SK-N-SH (cell line): ENCODE measurements around the gene FAM222A. TPM values are rescaled to one million over a fixed set of nuclear protein-coding genes. Genes with fewer than 3 reads are reported as not detected.

ENCODE experiments used
- CTCF ChIA-PET: fragments of 300-600, 350-600 bp; formaldehyde crosslinking; extraction: SDS; loops from one replicate; lab custom pipeline; 2021; lab: Yijun Ruan, JAX
- POLR2A ChIA-PET: fragments of 350-600 bp; sonication (Branson Sonifier 250); formaldehyde crosslinking; extraction: SDS; loops from one replicate; lab custom pipeline; 2020; ENCODE audit warnings: antibody characterized with exemption, inconsistent platforms; lab: Yijun Ruan, JAX
- DNase-seq: peaks from one replicate; pipeline ENCODE4 v3.0.0; 2012
- H2AFZ ChIP-seq: fragments of 200-600 bp; sonication (generic); 2 replicates; pipeline ENCODE4 v1.8.1; 2016; ENCODE audit warnings: antibody characterized with exemption, mild to moderate bottlenecking, low read depth
- H3F3A ChIP-seq: fragments of 200-600 bp; sonication (generic); replicated peaks from 2 replicates; pipeline ENCODE3; 2016; ENCODE audit warnings: antibody characterized with exemption, mild to moderate bottlenecking; ENCODE audit not compliant: insufficient read depth
- H3K27ac ChIP-seq, 2 experiments: fragments of 200-500 bp in 1 of 2; fragments of 200-600 bp in 1 of 2; sonication (Bioruptor generic) in 1 of 2; sonication (generic), shearing (Covaris generic) in 1 of 2; 2 replicates each; pipeline versions ENCODE4 v1.5.1 to v1.6.1; 2014 to 2016; ENCODE audit warnings: low read depth in 2 of 2, inconsistent platforms in 1 of 2, low read length in 1 of 2, mild to moderate bottlenecking in 1 of 2, mixed read lengths in 1 of 2
- H3K27me3 ChIP-seq: fragments of 200-600 bp; sonication (generic), shearing (Covaris generic); 2 replicates; pipeline ENCODE4 v1.6.1; 2016; ENCODE audit warnings: mixed run types; ENCODE audit not compliant: insufficient read depth
- H3K36me3 ChIP-seq, 2 experiments: fragments of 200-500 bp in 1 of 2; fragments of 200-600 bp in 1 of 2; sonication (Bioruptor generic) in 1 of 2; sonication (generic) in 1 of 2; replicated peaks in 1 of 2; 2 replicates each; pipeline versions ENCODE3 to v1.5.1; 2014 to 2016; ENCODE audit warnings: low read length in 1 of 2, mild to moderate bottlenecking in 1 of 2; ENCODE audit not compliant: insufficient read depth in 2 of 2, control insufficient read depth in 1 of 2
- H3K4me1 ChIP-seq, 2 experiments: fragments of 200-500 bp in 1 of 2; fragments of 200-600 bp in 1 of 2; sonication (Bioruptor generic) in 1 of 2; sonication (generic), shearing (Covaris generic) in 1 of 2; 2 replicates each; pipeline versions ENCODE4 v1.5.1 to v1.6.1; 2014 to 2016; ENCODE audit warnings: low read depth in 1 of 2, low read length in 1 of 2, mixed run types in 1 of 2; ENCODE audit not compliant: insufficient read depth in 2 of 2, control insufficient read depth in 1 of 2
- H3K4me2 ChIP-seq: fragments of 200-600 bp; sonication (generic), shearing (Covaris generic); 2 replicates; pipeline ENCODE4 v1.6.1; 2017; ENCODE audit warnings: mixed run types
- H3K4me3 ChIP-seq, 2 experiments: fragments of 200-500 bp in 1 of 2; fragments of 200-600 bp in 1 of 2; sonication (Bioruptor generic) in 1 of 2; sonication (generic), shearing (Covaris generic) in 1 of 2; 2 replicates each; pipeline versions ENCODE4 v1.5.1 to v1.8.1; 2014 to 2016; ENCODE audit warnings: low read depth in 2 of 2, inconsistent platforms in 1 of 2, low read length in 1 of 2, mild to moderate bottlenecking in 1 of 2, mixed read lengths in 1 of 2, moderate library complexity in 1 of 2
- H3K79me2 ChIP-seq: fragments of 200-600 bp; sonication (generic); 2 replicates; pipeline ENCODE4 v1.8.1; 2017; ENCODE audit warnings: mild to moderate bottlenecking; ENCODE audit not compliant: insufficient read depth
- H3K9ac ChIP-seq: fragments of 200-600 bp; sonication (generic); 2 replicates; pipeline ENCODE4 v1.6.1; 2017; ENCODE audit warnings: mixed run types
- H3K9me2 ChIP-seq: fragments of 200-600 bp; sonication (generic); 2 replicates; pipeline ENCODE4 v1.6.1; 2017; ENCODE audit warnings: mixed run types
- H3K9me3 ChIP-seq: fragments of 200-600 bp; sonication (generic); 2 replicates; pipeline ENCODE4 v1.6.1; 2017; ENCODE audit warnings: mixed run types, mild to moderate bottlenecking, moderate library complexity
- H4K20me1 ChIP-seq: fragments of 200-600 bp; sonication (generic); 2 replicates; pipeline ENCODE4 v1.6.1; 2017; ENCODE audit warnings: mild to moderate bottlenecking, mixed run types; ENCODE audit not compliant: insufficient read depth
- CTCF ChIP-seq: fragments of 200-600 bp; sonication (generic); IDR thresholded peaks from 2 replicates; pipeline ENCODE4 v1.6.1; 2017; ENCODE audit warnings: antibody characterized with exemption, mild to moderate bottlenecking, moderate library complexity
- ELF1 ChIP-seq: IDR thresholded peaks from 2 replicates; pipeline ENCODE4 v1.4.0; 2012
- EP300 ChIP-seq, 2 experiments: IDR thresholded peaks; 2 replicates each; pipeline versions ENCODE4 v1.4.0 to v1.6.1; 2012; ENCODE audit warnings: borderline replicate concordance in 1 of 2, low read depth in 1 of 2, low read length in 1 of 2
- FOXJ3 ChIP-seq: sonication (generic); formaldehyde crosslinking; IDR thresholded peaks from 2 replicates; pipeline ENCODE4 v1.5.1; 2020; ENCODE audit warnings: mild to moderate bottlenecking, missing genetic modification reagents
- FOXM1 ChIP-seq: IDR thresholded peaks from 2 replicates; pipeline ENCODE4 v1.4.0; 2012; ENCODE audit warnings: low read depth, mild to moderate bottlenecking
- GABPA ChIP-seq: IDR thresholded peaks from 2 replicates; pipeline ENCODE4 v1.4.0; 2012; ENCODE audit warnings: low read depth, mild to moderate bottlenecking
- JUND ChIP-seq: IDR thresholded peaks from 2 replicates; pipeline ENCODE4 v1.4.0; 2012
- MAX ChIP-seq: IDR thresholded peaks from 2 replicates; pipeline ENCODE4 v1.4.0; 2012; ENCODE audit warnings: low read depth
- MEF2A ChIP-seq: IDR thresholded peaks from 2 replicates; pipeline ENCODE4 v1.4.0; 2012; ENCODE audit warnings: low read depth, borderline replicate concordance
- MXI1 ChIP-seq: IDR thresholded peaks from 2 replicates; pipeline ENCODE4 v1.6.1; 2012; ENCODE audit warnings: mild to moderate bottlenecking, low read depth, low read length, improper control_type of control experiment
- NFIC ChIP-seq: IDR thresholded peaks from 2 replicates; pipeline ENCODE4 v1.4.0; 2012; ENCODE audit warnings: borderline replicate concordance
- NRF1 ChIP-seq: IDR thresholded peaks from 2 replicates; pipeline ENCODE4 v1.6.1; 2012; ENCODE audit warnings: low read depth, mild to moderate bottlenecking, low read length
- PBX3 ChIP-seq: IDR thresholded peaks from 2 replicates; pipeline ENCODE4; 2012
- POLR2AphosphoS5 ChIP-seq: IDR thresholded peaks from 2 replicates; pipeline ENCODE4 v1.6.1; 2012; ENCODE audit warnings: low read depth, low read length
- RAD21 ChIP-seq: IDR thresholded peaks from 2 replicates; pipeline ENCODE4 v1.6.1; 2012; ENCODE audit warnings: mild to moderate bottlenecking, low read length
- RCOR1 ChIP-seq: fragments of 150-350 bp; IDR thresholded peaks from 2 replicates; pipeline ENCODE4 v1.6.1; 2017; ENCODE audit warnings: antibody characterized with exemption, low read length
- RXRA ChIP-seq: IDR thresholded peaks from 2 replicates; pipeline ENCODE4 v1.4.0; 2012; ENCODE audit warnings: low read depth, mild to moderate bottlenecking, borderline replicate concordance
- SMC3 ChIP-seq: IDR thresholded peaks from 2 replicates; pipeline ENCODE4 v1.6.1; 2012; ENCODE audit warnings: low read depth, low read length, improper control_type of control experiment
- TEAD4 ChIP-seq: IDR thresholded peaks from 2 replicates; pipeline ENCODE4 v1.4.0; 2012; ENCODE audit warnings: mild to moderate bottlenecking, borderline replicate concordance; ENCODE audit not compliant: insufficient read depth
- YY1 ChIP-seq: IDR thresholded peaks from 2 replicates; pipeline ENCODE4 v1.4.0; 2012; ENCODE audit warnings: low read depth, mild to moderate bottlenecking
- WGBS: methylation state at CpG from one replicate; pipeline ENCODE4 v1.1.6; 2017; ENCODE audit warnings: low lambda C conversion rate; 5-methylcytosine and 5-hydroxymethylcytosine counted together
- polyA plus RNA-seq, 3 experiments: library from polyadenylated mRNA; depleted of rRNA; stranded (reverse); fragments of >200 nt; gene quantifications; 2 replicates each; pipeline ENCODE4 v1.2.3, GENCODE V29; 2012

The FAM222A gene
- polyA plus RNA-seq, 1 of the 3 experiments (the other 2 are of a cell fraction) = 1.6 TPM

- no peak for TF ChIP-seq TEAD4
- no peak for TF ChIP-seq JUND
- no peak for TF ChIP-seq POLR2AphosphoS5
- TF ChIP-seq YY1 = no peak
- no peak for TF ChIP-seq NRF1
- no peak for TF ChIP-seq RXRA
- no peak for TF ChIP-seq CTCF
- no peak for TF ChIP-seq FOXJ3 (CRISPR knock-in tag)
- no peak for TF ChIP-seq MEF2A
- no peak for TF ChIP-seq ELF1
- no peak for TF ChIP-seq NFIC
- no peak for TF ChIP-seq MAX
- no peak for TF ChIP-seq MXI1
- no peak for TF ChIP-seq GABPA
- no peak for TF ChIP-seq RCOR1
- TF ChIP-seq PBX3 = no peak
- no peak for TF ChIP-seq RAD21
- no peak for TF ChIP-seq SMC3
- TF ChIP-seq FOXM1 = no peak
- no peak for TF ChIP-seq EP300 (IDR thresholded peaks at IDR 0.05; ENCODE audit: borderline replicate concordance in 1 of 2, low read depth in 1 of 2, low read length in 1 of 2)
- no peaks in the 10 kb centered on the region for H3K79me2 ChIP-seq
- H2AFZ ChIP-seq = no peak overlapping the region
- H3K4me1 ChIP-seq = peaks cover 0 to 86% of the 10 kb centered on the region in 2 experiments; a peak in 1 of 4 replicates
- no peaks in the 10 kb centered on the region for H3F3A ChIP-seq
- ChIA-PET CTCF (interaction anchor here (0.6 to 3.3 kb wide), 4 partner anchors 15 to 165 kb away, joined by 3 to 16 read pairs (median 8); no protein-coding TSS in a partner anchor), POLR2A (interaction anchor here (1.2 to 1.5 kb wide), 2 partner anchors 17 to 18 kb away, joined by 3 to 4 read pairs; no protein-coding TSS in a partner anchor)
- H3K4me2 ChIP-seq = no peak overlapping the region
- H3K9ac ChIP-seq = no peak overlapping the region
- no peaks in the 10 kb centered on the region for H3K9me2 ChIP-seq
- 0 out of 2 replicates have a peak, but pooled peaks cover 5% of the 10 kb centered on the region for H4K20me1 ChIP-seq
- H3K27ac ChIP-seq = peak overlapping the region in 1 of 2 experiments; percentile 66; a peak in 2 of 4 replicates
- H3K27me3 ChIP-seq = no peaks in the 10 kb centered on the region
- no peaks in the 10 kb centered on the region for H3K9me3 ChIP-seq
- no peak overlapping the region for H3K4me3 ChIP-seq
- WGBS = 0% methylated on average over 1 of the region's 1 CpG
- no peaks in the 10 kb centered on the region for H3K36me3 ChIP-seq
- no peak for DNase-seq
These were observed 23.5 kb downstream of the FAM222A start for GRCh38 chr12:109737126-109737525.
